ENCODE data around the gene TAPBP. TPM values are rescaled to one million over a fixed set of nuclear protein-coding genes. Genes with fewer than 3 reads are reported as not detected.

TAPBP gene
- total and polyA plus RNA-seq, 9 of the 15 experiments (the other 6 are each of a cell fraction or from before 2014, with no cell fraction given) = 5.6 to 74.0 (median 22.3) TPM

GRCh38 chr6:33297406-33297955, 16.4 kb downstream of the TAPBP start (continued):
- TF ChIP-seq DACH1 (IDR thresholded peaks at IDR 0.05; ENCODE audit: partially characterized antibody) = no peak
- TF ChIP-seq HNRNPLL (IDR thresholded peaks at IDR 0.05; ENCODE audit: low read depth, low read length, poor library complexity, severe bottlenecking) = no peak
- TF ChIP-seq MAX (CRISPR knock-in tag; IDR thresholded peaks at IDR 0.05) = peak; percentile 58
- TF ChIP-seq HDAC8 (tag; IDR thresholded peaks at IDR 0.05) = no peak
- TF ChIP-seq GTF2F1 (IDR thresholded peaks at IDR 0.05; ENCODE audit: low read depth, low read length) = no peak
- TF ChIP-seq ZC3H4 (CRISPR knock-in tag; IDR thresholded peaks at IDR 0.05; ENCODE audit: borderline replicate concordance) = no peak
- TF ChIP-seq USF2 (CRISPR knock-in tag; IDR thresholded peaks at IDR 0.05) = peak; percentile 93
- peak; percentile 80 for TF ChIP-seq TFE3 (CRISPR knock-in tag; IDR thresholded peaks at IDR 0.05)
- TF ChIP-seq RREB1 (CRISPR knock-in tag; IDR thresholded peaks at IDR 0.05) = no peak
- TF ChIP-seq IFI16 (CRISPR knock-in tag; IDR thresholded peaks at IDR 0.05) = no peak
- TF ChIP-seq POLR3A (IDR thresholded peaks at IDR 0.05; ENCODE audit: borderline replicate concordance, extremely low read depth, insufficient read depth, insufficient read length) = no peak
- TF ChIP-seq ID3 (CRISPR knock-in tag; IDR thresholded peaks at IDR 0.05) = no peak
- no peak for TF ChIP-seq ID3 (tag; IDR thresholded peaks at IDR 0.05)
- no peak for TF ChIP-seq HLTF (IDR thresholded peaks at IDR 0.05)

Data from K562 (cell line).